AG10803 (cell line): Measurements from ENCODE around the gene CRB1.
A peak's percentile ranks its signal among the peaks of the same experiment; 100 is the strongest.
"Not testable (repeated sequence)": the region's sequence is repeated elsewhere in the genome, so short reads cannot be mapped to it uniquely, and the experiment has no call there.

ENCODE experiments used
- DNase-seq: peaks from one replicate; pipeline ENCODE4 v3.0.0; 2010; ENCODE audit warnings: low read depth
- H3K4me3 ChIP-seq: 2 replicates; pipeline ENCODE4 v1.5.1; 2011; ENCODE audit warnings: mild to moderate bottlenecking, low read length, control low read depth
- CTCF ChIP-seq: conservative IDR thresholded peaks from 2 replicates; pipeline ENCODE4 v1.5.1; 2011; ENCODE audit warnings: mild to moderate bottlenecking, low read length, control low read depth, inconsistent platforms

CRB1 gene

DNA sequence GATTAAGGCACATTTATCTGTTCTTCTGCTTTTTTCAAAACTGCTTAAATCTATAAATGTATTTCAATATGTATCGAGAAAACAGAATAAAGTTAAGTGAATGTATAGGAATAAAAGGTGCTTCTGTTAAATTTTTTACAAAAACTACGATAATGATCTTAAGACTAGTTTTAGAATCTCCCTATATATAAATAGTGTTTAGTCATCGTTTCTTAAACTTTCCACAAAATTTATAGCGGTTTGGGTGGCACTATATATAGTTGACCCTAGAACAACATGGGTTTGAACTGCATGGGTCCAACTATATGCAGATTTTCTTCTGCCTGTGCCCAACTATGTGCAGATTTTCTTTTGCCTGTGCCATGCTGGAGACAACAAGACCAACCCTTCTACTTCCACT, 125.7 kb downstream of the CRB1 start:
- DNase-seq: no peak
- H3K4me3 ChIP-seq: no peak overlapping the region
- TF ChIP-seq CTCF: no peak

GRCh38 chr1:197394831-197395608, 127.0 kb downstream of the CRB1 start:
- TF ChIP-seq CTCF: no peak
- no peak for DNase-seq
- H3K4me3 ChIP-seq: no peak overlapping the region

DNA sequence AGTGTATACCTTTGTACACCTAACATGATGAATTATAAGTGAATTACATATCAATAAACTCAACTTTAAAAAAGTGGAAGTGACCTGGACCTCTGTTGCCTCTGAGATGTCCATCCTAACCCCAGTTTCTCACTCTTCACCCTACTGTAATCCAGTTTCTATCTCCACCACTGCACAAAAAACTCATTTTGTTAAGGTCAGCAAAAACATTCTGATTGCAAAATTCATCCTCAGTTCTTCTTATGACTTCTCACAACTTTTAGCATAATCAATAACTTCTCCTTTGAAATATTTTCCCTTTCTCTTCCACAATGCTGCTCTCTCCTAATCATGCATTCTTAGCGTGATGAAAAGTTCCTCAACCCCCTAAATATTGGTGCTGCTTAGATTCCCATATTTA, 129.8 kb downstream of the CRB1 start:
- no peak for DNase-seq
- no peak for TF ChIP-seq CTCF
- no peak overlapping the region for H3K4me3 ChIP-seq

DNA sequence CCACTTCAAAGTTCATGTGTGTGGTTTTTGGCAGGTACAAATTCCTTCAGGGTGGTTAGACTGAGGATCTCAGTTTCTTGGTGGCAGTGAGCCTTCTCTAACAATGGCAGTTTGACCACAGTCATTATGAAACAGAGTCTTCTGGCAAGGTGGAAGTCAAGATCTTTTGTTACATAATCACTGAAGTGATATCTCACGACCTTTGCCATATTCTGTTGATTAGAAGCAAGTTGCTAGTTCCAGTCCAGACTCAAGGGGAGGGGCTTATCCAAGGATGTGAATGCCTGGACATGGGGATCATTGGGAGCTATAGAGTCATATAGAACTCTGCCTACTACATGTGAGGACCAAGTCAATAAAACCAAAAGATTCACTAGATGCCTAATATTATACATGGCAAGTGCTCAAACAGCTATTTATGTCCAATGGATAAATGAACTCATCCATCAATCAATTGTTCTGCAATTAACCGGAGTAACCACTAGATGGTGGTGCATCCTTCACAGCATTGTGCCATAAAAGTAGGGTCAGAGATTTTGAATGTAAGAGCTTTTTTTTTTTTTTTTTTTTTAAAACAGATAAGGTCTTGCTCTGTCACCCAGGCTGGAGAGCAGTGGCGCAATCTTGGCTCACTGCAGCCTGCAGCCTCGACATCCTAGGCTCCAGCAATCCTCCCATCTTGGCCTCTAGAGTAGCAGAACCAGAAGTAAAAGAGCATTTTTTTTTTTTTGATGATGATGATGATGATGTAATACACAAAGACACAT, 131.9 kb downstream of the CRB1 start:
- TF ChIP-seq CTCF: peak; percentile 64
- peak; percentile 37 for DNase-seq
- no peak overlapping the region for H3K4me3 ChIP-seq

DNA sequence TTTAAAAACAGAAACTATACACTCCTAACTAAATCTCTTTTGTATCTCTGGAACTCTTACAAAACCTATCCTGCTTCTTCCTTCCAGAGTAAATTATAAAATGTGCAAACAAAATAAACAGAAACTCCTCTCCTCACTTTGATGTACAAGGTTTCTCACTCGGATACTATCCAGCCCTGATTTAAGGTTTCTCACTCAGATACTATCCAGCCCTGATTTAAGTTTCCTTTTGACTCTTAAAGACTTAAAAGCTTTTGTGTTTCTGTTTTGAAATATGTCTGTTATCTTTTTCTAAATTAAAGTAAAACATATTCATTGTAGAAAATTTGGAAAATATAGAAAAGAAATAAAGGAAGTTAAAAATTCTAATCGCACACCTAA, 132.5 kb downstream of the CRB1 start:
- no peak for DNase-seq
- no peak overlapping the region for H3K4me3 ChIP-seq
- no peak for TF ChIP-seq CTCF

- DNase-seq: no peak
- TF ChIP-seq CTCF: no peak
- no peak overlapping the region for H3K4me3 ChIP-seq
Observed at GRCh38 chr1:197402189-197402588, 134.1 kb downstream of the CRB1 start.

DNA sequence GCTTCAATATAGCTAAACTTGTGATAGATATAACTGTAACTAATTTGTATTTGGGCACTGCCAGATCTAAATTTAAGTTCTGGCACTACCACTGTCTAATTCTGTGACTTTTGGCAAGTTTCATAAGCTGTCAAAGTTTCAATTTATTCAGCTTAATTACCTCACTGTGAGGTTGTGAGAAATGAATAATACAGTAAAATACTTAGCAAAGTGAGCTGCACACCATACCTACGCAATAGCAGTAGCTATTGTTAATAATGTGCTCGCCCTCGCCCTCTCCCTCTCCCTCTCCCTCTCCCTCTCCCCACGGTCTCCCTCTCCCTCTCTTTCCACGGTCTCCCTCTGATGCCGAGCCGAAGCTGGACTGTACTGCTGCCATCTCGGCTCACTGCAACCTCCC, 136.7 kb downstream of the CRB1 start:
- H3K4me3 ChIP-seq, DNase-seq: not testable (repeated sequence)

GRCh38 chr1:197405614-197406013, 137.6 kb downstream of the CRB1 start:
- DNase-seq, H3K4me3 ChIP-seq: not testable (repeated sequence)
